Dedifferentiated amniotic fluid mesenchymal stem cell (primary cell): ENCODE results near the gene PDLIM7.

Experiments used
- DNase-seq: peaks from one replicate; pipeline ENCODE4 v3.0.0-alpha.2; 2016; ENCODE audit errors: extremely low spot score

Gene PDLIM7

DNA sequence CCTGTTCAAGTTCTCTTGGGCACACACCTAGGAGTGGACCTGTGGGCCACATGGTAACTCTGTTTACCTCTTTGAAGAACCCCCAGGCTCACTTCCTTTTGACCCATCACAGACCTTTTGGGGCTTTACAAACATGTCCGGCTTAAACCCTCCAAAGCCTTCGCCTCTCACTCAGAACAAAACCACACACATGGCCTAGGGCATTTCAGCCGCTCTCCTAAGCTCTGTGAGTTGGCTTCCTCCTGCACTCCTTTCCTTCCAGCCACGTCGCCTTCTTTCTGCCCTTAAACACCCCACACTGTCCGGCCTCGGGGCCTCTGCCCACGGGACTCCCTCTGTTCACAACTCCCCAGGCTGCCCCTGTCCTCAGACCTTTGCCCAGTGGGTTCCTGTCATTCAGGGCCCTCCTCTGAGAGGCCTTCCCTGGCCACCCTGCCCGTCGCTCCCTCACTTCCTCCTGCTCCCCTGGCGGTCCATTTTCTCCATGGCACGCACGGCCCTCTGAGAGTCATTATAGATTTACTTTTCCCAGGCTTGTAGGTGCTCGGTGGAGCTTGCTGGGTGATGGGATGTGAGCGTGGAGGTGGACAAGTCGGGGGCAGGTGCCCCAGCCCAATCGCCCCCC, 10.3 kb upstream of the PDLIM7 start:
- no peak for DNase-seq

DNA sequence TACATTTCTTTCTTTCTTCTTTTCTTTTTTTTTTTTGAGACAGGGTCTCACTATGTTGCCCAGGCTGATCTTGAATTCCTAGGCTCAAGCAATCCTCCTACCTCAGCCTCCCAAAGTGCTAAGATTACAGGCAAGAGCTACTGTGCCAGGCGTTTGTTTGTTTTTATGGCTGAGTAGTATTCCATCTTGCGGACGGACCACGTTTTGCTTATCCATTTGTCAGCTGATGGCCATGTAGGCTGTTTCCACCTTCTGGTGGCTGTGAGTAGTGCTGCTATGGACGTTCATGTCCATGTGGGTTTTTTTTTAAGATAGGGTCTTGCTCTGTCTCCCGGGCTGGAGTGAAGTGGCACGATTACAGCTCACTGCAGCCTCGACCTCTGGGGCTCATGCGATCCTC, 9.8 kb upstream of the PDLIM7 start:
- DNase-seq, result no peak

DNA sequence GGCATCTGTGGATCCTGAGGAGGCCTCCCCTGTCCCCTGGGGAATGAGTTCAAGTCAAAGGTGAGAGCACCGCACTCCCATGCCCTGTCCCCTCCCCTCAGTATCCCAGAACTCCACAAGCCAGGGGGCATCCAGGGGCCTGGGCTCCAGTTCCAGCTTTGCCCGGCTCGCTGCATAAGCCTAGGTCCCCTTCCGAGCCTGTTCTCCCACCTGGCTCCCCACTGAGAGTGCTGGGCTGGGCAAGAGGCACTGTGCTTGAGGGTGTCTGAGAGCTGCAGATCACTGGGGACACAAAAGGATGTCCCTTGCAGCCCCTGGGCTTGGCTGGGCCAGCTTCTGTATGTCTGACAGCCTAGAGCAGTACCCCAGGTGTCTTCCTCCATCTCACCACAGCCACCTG, 7.7 kb upstream of the PDLIM7 start:
- DNase-seq, result no peak

DNA sequence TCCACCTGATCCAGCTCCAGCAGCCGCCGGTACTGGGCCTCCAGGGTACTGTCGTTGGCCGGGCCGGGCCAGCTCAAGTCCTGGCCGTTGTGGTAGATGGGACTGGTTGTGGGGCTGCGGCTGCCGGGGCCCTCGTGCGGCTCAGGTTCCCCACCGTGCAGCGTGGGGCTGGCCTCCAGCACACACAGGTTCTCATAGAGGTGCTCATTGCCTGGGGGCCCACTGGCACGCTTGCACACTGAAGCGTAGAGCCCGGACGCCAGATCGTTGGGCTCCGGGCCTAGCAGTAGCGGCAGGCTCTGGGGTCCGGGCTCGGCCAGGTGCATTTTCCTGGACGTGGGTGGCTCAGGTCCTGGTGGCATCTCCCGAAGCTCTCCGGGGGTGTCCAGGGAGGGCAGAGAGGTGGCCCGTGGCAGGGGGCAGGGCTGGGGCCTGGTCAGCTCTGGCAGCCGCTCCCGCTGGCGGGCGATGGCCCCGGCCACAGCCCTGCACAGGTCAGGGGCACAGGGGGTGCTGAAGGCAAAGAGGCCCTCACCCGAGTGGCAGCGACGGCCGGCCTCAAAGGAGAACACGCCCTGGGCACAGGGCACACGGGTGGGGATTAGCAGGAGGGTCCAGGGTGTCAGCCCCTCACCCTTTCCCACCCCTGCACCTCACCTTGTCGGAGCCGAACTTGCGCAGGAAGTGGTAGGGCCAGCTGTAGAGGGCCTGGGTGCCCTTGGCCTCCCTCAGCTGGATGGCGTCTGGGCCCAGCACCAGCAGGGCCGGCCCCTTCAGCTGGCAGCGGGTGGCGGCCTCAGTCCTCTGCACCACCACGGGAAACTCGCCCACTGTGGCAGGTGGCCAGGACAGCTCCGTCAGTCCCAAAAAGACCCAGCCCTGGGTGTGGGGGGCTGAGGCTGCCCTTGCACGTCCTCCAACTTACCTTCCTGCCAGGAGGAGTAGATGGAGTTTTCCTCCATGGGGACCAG, 7.0 kb upstream of the PDLIM7 start:
- no peak for DNase-seq

DNA sequence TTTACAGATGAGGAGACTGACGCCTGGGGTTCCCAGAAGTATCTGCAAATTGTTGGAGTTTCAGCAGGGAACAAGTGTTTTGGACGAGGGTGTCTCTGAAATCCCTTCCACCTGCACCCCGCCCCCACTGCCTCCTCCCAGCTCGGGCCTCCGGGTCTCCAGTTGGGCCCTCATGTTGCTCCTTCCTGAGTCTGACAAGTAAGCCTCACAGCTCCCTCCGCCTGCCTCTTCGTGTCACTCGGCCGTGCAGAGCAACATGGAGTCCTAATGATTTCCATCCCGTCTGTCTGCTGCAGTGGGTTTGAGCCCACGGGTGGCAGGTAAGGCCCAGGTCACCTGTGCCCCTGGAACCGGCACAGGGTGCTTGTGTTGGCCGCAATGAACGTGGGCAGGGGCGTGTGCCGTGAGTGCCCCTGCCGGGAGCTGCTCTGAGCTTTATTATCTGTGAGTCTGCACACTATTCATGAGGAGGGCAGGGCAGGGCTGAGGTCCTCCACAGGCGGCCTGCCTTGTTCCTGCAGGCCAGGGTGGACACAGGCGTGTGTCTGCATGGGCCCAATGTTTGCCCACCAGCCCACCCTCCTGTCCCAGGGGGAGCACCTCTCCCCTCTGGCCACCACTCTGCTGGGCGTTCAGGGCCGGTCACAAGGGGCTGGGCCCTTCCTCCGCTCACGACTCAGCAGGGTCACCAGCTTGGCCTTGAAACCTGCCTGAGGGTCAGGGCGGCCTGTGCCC, 6.1 kb upstream of the PDLIM7 start:
- DNase-seq, result no peak

DNA sequence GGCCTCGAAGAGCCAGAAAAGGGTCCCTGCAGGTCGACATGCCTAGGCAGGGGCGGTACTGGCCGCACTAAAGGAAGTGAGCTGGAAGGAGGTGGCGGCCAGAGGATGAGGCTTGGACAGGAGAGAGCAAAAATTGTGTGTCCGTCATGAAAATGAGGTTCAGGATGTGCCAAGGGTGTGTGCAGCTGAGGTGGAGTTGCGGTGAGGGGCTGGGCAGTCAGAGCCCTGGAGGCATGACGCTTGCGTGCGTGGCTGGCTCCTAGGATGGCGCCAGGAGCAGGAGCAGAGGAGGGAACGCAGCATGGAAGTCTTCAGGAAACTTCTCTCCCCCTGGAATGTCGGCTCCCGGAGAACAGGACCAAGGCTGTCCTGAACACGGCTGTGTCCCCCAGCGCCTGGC, 5.5 kb upstream of the PDLIM7 start:
- no peak for DNase-seq

DNA sequence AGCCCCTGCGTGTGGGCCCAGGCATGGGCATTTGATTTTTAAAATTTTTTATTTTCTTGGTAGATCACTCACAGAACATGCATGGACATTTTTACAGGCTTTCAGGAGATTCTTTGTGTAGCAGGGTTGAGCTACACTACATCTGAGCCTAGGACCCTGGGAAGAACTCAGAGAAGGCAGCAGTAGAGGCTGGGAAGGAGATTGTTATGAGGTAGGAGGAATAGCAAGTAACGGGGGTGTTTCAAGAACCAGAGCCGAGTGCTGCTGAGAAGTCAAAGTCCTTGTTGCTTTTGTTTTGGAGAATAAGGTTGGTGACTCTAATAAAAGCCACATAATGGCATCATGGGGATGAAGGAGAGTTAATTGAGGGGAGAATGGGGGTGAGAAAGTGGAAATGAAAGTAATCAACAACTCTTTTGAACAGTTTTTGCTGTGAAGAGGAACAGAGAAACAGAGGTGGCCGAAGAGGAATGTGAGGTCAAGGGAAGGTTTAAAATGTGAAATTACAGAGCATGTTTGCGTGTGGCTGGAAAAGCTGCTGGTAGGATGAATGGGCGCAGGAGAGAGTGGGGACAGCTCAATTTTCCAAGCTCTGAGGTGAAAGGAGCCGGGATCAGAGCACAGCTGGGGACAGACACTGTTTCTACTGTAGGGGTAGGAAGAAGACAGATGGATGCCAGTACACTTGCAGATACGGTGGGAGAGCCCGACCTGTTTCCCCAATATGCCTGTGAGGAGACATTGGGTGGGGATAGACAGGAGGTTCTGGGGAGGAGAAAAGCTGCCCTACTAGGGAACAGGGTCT, 4.7 kb upstream of the PDLIM7 start:
- no peak for DNase-seq

DNA sequence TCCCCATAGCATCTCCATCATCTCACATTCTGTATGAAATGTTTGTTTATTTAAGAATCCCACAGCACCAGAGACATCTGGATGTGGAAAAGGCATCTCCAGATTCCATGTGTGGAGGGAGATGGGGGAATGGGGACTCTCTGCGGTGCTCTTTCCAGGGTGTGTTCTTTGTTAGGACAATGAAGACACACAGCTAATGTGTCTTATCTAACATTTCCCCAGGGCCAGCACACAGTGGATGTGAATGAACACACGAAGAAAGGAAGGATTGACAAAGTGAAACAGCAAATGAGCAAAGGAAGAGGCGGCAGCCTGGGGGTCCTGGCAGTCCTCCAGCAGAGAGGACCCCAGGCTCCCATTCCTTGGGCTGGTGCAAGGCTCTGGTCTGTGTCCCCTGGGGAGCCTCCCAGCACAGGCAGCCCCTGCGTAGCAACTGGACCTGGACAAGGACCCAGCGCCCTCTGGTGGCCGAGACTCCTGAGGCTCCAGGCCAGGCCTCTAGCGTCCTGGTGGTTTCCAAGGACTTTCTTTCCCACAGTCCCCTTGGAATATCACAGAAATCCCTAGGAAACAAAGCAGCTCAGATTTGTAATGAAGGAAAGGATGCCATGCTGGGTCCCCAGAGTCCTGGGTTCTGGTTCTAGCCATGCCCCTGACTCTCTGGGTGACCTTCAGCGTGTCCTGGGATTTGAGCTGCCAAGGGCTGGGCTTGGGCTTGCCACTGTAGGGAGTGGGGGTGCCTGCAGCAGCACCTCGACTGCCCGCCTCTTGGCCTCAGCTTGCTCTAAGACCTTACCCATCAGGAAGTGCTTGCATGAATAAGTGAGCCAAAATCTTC, 3.5 kb upstream of the PDLIM7 start:
- DNase-seq, result peak; percentile 88

DNA sequence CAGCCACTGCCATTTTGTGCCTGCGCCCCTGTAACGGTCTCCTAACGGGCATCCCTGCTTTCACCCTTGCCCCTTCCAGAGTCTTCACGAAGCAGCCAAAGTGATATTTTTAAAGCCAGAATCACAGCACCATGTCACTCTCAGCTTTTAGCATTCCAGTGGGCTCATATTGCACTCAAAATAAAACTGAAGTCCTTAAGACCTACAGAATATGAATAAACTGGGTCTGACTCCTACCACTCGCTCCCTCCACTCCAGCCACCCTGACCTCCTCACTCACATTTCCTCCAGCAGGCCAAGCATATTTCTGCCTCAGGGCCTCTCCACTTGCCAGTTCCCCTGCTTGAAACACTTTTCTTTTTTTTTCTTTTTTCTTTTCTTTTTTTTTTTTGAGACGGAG, 2.4 kb upstream of the PDLIM7 start:
- DNase-seq, result no peak

DNA sequence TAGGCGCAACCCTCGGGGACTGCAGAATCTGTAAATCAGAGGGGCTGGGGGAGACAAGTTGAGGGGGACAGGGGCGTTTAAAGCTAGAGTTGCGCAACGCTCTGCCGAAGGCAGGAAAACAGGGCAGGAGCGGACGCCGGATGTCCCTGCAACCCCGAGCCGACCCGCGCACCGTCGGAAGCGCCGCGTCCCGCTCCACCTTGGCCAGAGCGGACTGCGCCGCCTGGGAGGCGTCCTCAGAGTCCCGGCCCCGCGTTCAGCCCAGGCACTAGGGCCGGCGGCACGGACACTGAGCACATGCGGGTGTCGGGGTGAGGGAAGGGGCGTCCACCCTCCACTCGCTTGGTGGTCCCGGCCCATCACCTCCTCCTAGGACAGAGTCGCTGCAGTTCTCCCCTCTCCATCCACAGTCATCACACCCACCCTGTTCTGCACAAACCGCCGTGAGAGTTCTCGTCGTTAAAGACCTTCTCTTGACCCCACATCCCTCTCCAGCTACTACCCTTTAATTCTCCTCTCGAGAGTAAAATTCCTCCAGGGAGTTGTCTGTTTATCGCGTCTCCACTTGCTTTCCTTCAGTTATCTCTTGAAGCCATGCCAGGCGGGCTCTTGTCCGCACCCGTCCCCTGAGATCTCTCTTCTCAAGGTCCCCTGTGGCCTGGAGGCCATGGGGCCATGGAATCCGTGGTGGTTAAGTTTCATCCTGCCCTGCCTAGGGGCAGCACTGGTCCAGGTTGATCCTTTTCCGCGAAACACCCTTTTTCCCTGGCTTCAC, 796 bp upstream of the PDLIM7 start:
- DNase-seq, result no peak

DNA sequence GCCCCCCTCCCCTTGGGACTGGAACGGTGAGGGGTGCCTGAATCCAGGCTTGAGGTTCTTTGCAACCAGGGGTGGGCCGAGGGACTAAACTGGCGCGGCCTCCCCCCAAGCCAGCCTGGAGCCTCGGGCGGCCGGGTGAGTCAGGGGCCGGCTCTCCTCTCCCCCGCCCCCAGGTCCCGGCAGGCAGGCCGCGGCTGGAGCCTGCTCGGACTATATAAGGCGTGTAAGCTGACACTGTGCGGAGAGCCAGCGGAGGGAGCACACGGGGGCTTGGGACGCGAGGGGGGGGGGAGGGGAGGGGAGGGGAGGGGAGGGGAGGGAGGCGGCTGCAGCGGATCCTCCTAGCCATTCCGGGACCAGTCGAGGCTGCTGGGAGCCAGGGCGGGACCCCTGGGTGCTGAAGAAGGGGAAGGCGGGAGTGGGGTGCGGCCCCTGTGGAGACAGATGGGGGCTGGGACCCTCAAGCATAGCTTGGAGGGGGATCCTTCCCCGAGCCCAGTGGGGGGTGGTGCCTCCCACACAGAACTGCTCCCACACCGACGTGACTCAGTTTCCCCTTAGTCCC, 595 bp downstream of the PDLIM7 start:
- DNase-seq, result peak; percentile 90

DNA sequence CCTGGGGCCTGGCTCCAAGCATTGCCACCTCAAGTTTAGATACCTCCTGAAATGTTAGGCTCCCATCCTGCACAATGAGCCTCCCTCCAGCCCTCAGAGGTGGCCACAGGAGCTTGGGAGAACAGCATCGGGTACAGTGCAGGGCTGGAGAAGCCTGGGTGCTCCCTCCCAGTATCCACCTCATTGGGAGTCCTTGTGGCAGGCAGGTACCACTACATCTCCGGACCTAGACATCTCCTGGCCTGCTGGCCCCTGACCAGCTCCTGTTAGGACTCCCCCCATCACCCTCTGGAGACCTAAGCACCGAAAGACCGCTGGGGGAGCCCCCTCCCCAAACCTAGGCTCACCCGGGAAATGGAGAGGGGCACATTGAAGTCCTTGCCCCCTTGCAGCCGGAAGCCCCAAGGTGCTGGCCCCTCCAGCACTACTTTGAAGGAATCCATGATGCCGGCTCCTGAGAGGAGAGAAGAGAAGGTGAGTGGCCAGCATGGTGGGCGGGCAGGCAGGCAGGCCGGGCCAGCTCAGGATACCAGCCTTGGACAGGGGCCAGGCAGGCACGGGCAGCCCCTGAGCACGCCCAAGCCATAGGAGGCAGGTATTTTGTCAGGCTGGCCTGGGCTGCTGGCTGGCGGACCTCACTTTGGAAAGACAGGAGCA, 1.2 kb downstream of the PDLIM7 start:
- DNase-seq, result no peak

DNA sequence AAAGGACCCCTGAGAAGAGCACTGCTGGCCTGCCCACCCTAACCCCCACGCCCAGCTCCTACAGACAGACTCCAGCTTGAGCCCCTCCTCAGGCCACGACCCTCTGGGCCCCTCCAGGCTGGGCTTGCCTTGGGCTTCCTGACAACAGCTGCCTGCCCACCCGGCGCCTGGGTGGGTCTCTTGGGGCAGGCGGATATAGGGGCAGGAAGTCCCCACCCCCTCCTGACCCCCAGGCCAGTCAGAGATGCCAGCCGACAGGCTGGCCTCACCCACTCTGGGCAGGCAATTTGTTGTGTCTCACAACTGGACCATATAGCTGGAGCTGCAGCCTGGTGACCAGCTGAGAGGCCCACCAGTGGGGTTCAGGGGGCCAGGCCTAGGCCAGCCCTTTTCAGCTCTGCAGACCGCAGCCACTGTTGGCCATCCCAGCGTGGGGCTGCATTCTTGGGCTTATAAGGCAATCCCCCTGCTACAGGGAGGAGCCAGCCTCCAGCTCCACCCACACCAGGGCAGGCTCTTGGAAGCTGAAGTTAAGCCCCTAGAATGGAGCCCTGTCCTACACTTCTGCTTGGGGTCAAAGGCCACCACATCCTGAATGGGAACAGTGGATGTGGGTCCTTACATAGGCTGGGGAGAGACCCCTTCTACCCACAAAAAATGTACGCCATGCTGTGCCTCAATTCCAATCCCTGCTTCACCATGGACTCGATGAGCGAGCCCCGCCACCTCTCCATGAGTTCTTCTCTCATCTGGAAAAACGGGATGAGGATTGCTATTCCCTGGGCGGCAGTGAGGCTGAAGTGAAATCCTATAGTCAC, 2.0 kb downstream of the PDLIM7 start:
- DNase-seq, result peak; percentile 74

DNA sequence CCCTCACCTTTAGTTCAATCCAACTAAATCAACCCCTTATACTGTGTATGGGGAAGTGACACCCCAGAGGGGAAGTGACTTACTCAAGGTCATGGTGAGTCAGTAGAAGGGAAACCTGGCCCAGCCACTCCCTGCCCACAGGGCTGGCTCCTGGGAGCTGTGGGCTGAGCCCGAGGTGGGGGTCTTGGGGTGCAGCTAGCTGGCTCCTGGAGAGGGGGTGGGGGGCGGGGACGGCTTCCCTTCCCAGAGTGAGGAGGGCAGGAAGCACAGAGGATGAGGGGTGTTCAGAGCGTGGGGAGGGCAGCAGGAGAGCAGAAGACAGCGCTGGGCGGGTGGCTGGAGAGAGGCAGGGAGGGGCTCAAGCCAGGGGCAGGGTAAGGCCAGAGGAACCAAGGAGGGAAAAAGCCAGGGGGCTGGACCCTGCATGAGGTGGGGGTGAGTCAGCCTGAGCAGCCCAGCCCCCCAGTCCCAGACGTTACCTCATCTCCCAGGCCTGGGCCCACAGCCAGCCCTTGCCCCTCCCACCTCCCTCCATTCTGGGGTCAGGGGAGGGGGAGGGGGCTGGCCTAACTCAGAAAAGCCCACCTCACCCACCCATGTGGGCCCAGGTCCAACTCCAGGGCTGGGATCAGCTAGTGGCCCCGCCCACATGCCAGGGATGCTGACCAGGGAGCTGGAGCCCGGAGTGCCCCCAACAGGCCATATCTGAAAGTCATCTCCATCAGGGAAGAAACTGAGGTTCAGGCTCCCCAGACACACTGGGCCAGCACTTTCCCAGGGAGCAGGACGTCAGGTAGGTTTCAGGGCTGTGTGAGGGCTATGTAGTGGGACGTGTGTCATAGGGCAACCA, 2.8 kb downstream of the PDLIM7 start:
- peak; percentile 78 for DNase-seq

DNA sequence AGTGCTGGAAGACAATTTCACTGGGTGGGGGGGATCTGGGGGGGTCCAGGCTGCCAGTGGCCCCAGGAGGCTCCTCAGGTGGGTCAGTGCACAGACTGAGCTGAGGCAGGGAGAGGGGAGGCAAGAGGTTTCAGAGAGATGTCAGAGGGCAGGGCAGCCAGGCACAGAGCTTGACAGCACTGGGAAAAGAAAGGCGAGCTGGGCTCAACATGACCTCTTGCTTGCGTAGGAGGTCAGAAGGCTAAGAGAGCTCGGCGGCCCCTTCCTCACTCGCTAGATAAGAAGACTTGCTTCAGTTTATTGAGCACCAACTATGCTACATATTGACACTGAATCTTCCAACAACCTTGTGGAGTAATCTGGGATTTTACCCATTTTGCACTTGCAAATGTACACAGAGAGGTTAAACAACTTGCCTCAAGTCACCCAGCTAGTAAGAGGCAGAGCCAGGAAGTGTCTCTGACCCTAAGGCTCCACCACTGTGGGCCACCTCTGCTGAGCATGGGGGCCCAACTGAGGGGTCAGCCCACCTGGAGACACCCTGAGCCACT, 3.5 kb downstream of the PDLIM7 start:
- no peak for DNase-seq

DNA sequence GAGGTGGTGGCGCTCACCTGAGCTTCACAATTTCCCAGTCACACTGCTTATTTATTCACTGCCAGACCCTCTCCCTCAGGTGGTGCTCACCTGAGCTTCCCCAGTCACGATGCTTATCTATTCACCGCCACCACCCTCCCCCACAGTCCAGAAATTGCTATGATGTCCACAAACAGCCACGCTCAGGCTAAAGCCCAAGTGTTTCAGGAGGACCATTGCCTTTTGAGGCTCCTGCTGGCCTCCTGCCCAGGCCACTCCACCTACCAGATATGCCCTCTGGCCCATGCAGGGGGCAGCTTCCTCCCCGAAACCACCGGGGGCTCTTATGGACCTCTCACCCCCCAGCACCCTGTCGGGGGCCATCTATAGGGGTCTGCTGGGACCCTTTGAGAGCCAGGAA, 4.6 kb downstream of the PDLIM7 start:
- DNase-seq, result no peak
